CD14-positive monocyte (primary cell): ENCODE results near the gene ZNF90. TPM values are rescaled to one million over a fixed set of nuclear protein-coding genes. Genes with fewer than 3 reads are reported as not detected.
A peak's percentile ranks its signal among the peaks of the same experiment; 100 is the strongest.

Experiments
- DNase-seq, 3 donors: peaks; one replicate each; pipeline ENCODE4 v3.0.0-alpha.2; 2011 to 2022
- H2AFZ ChIP-seq: 2 replicates; pipeline ENCODE4 v1.6.0; 2012; ENCODE audit warnings: mild to moderate bottlenecking, low read depth, low read length, inconsistent platforms; ENCODE audit not compliant: insufficient read depth, poor library complexity, severe bottlenecking
- H3K27ac ChIP-seq, 2 donors: 1 replicate in 1 of 2; 2 replicates in 1 of 2; pipeline ENCODE4 v1.5.1; 2012 to 2013; ENCODE audit warnings: low read length in 2 of 2, control low read depth in 1 of 2, inconsistent platforms in 1 of 2, low read depth in 1 of 2, mild to moderate bottlenecking in 1 of 2
- H3K27me3 ChIP-seq, 2 donors: one replicate each; pipeline versions ENCODE4 v1.6.0 to v1.6.1; 2011 to 2013; ENCODE audit warnings: low read length in 2 of 2; ENCODE audit not compliant: control insufficient read depth in 2 of 2, insufficient read depth in 2 of 2
- H3K36me3 ChIP-seq, 2 donors: replicated peaks in 1 of 2; 1 replicate in 1 of 2; 2 replicates in 1 of 2; pipeline versions ENCODE4 v1.5.1 to v1.6.1; 2012 to 2013; ENCODE audit warnings: low read length in 2 of 2, control low read depth in 1 of 2, inconsistent platforms in 1 of 2, mild to moderate bottlenecking in 1 of 2; ENCODE audit not compliant: insufficient read depth in 2 of 2, control insufficient read depth in 1 of 2
- H3K4me1 ChIP-seq, 2 donors: 1 replicate in 1 of 2; 2 replicates in 1 of 2; pipeline versions ENCODE4 v1.5.1 to v1.6.1; 2012 to 2013; ENCODE audit warnings: low read length in 2 of 2, control low read depth in 1 of 2, inconsistent platforms in 1 of 2, mild to moderate bottlenecking in 1 of 2, moderate library complexity in 1 of 2; ENCODE audit not compliant: insufficient read depth in 2 of 2, control insufficient read depth in 1 of 2
- H3K4me2 ChIP-seq: replicated peaks from 2 replicates; pipeline ENCODE3; 2012; ENCODE audit warnings: low read length, moderate library complexity, mild to moderate bottlenecking; ENCODE audit not compliant: poor library complexity, severe bottlenecking; ENCODE audit errors: extremely low read depth
- H3K4me3 ChIP-seq, 3 experiments: fragments of 200-600 bp in 1 of 3; sonication (generic) in 1 of 3; replicated peaks in 1 of 3; 1 replicate in 2 of 3; 2 replicates in 1 of 3; pipeline ENCODE4 v1.5.1; 2011 to 2013; ENCODE audit warnings: low read length in 3 of 3, mild to moderate bottlenecking in 3 of 3, control low read depth in 2 of 3, low read depth in 2 of 3, inconsistent platforms in 1 of 3, moderate library complexity in 1 of 3
- H3K79me2 ChIP-seq: 2 replicates; pipeline ENCODE4 v1.6.0; 2012; ENCODE audit warnings: mild to moderate bottlenecking, control low read depth, inconsistent platforms, low read length, moderate library complexity; ENCODE audit not compliant: insufficient read depth
- H3K9ac ChIP-seq: 2 replicates; pipeline ENCODE4 v1.6.0; 2017; ENCODE audit warnings: low read length, mild to moderate bottlenecking; ENCODE audit not compliant: insufficient read depth, poor library complexity, severe bottlenecking
- H3K9me3 ChIP-seq, 2 donors: replicated peaks in 1 of 2; 1 replicate in 1 of 2; 2 replicates in 1 of 2; pipeline versions ENCODE4 v1.5.1 to v1.6.1; 2012 to 2013; ENCODE audit warnings: low read length in 2 of 2, control low read depth in 1 of 2; ENCODE audit not compliant: control insufficient read depth in 1 of 2, insufficient read depth in 1 of 2
- H4K20me1 ChIP-seq: 2 replicates; pipeline ENCODE4 v1.6.0; 2012; ENCODE audit warnings: mild to moderate bottlenecking, low read length, control low read depth, moderate library complexity; ENCODE audit not compliant: insufficient read depth
- H3K27ac Mint-ChIP-seq, 7 donors: one replicate each; pipeline ENCODE4 v1.8.0; 2020; ENCODE audit warnings: mild to moderate bottlenecking in 7 of 7, mixed read lengths in 7 of 7, moderate library complexity in 6 of 7, inconsistent platforms in 2 of 7
- H3K27me3 Mint-ChIP-seq, 3 donors: one replicate each; pipeline ENCODE4 v1.8.0; 2021 to 2022; ENCODE audit warnings: low read depth in 3 of 3, mild to moderate bottlenecking in 3 of 3, mixed read lengths in 3 of 3, moderate library complexity in 3 of 3, inconsistent platforms in 1 of 3
- H3K36me3 Mint-ChIP-seq, 2 donors: one replicate each; pipeline ENCODE4 v1.8.0; 2020; ENCODE audit warnings: mixed read lengths in 2 of 2, inconsistent platforms in 1 of 2, mild to moderate bottlenecking in 1 of 2
- H3K4me1 Mint-ChIP-seq: one replicate; pipeline ENCODE4 v1.8.0; 2020; ENCODE audit warnings: mild to moderate bottlenecking, mixed read lengths
- H3K4me3 Mint-ChIP-seq, 2 donors: one replicate each; pipeline ENCODE4 v1.8.0; 2020; ENCODE audit warnings: mild to moderate bottlenecking in 2 of 2, mixed read lengths in 2 of 2, moderate library complexity in 1 of 2
- H3K9me3 Mint-ChIP-seq, 7 donors: one replicate each; pipeline ENCODE4 v1.8.0; 2020 to 2022; ENCODE audit warnings: mixed read lengths in 7 of 7, mild to moderate bottlenecking in 6 of 7, moderate library complexity in 6 of 7, inconsistent platforms in 2 of 7
- CTCF ChIP-seq: fragments of 200-600 bp; IDR thresholded peaks from one replicate; pipeline ENCODE4 v1.8.0; 2022; ENCODE audit warnings: antibody characterized with exemption, mild to moderate bottlenecking
- WGBS: methylation state at CpG from one replicate; pipeline ENCODE4 v1.1.5; 2013; ENCODE audit warnings: missing lambda C conversion rate; ENCODE audit not compliant: insufficient coverage; 5-methylcytosine and 5-hydroxymethylcytosine counted together
- intact Hi-C, 2 donors: fragments of 100-400 bp; cut with micrococcal nuclease; formaldehyde crosslinking; loops; one replicate each; pipeline versions ENCODE4 v1.15.0 to v1.15.1; 2023
- polyA plus RNA-seq, 3 donors: library from polyadenylated mRNA; depleted of rRNA in 1 of 3; unstranded in 2 of 3; stranded (reverse) in 1 of 3; fragments of 300-500 nt in 2 of 3; fragments of >200 nt in 1 of 3; fragmentation: Illumina TruSeq in 2 of 3; gene quantifications; 1 replicate in 2 of 3; 2 replicates in 1 of 3; pipeline ENCODE4 v1.2.3, GENCODE V29; 2012 to 2021

The ZNF90 gene
- polyA plus RNA-seq, 3 donors, result 0.59 TPM; not detected in 2

GRCh38 chr19:20102097-20102496 lies 24.3 kb downstream of the ZNF90 start:
- Histone ChIP-seq H3K4me2 (no peak overlapping the region), H2AFZ (no peak overlapping the region), H3K4me3 (peak overlapping the region in 1 of 3 experiments; percentile 13), H3K36me3 (peaks cover 5 to 42% of the 10 kb centered on the region in 2 donors), H3K9me3 (peaks cover 55 to 94% of the 10 kb centered on the region in 2 donors), H3K4me1 (no peaks in the 10 kb centered on the region), H4K20me1 (no peaks in the 10 kb centered on the region), H3K27me3 (no peaks in the 10 kb centered on the region), H3K27ac (no peak overlapping the region), H3K79me2 (no peaks in the 10 kb centered on the region), H3K9ac (no peak overlapping the region)
- Mint-ChIP-seq H3K27ac (no peak overlapping the region), H3K27me3 (no peaks in the 10 kb centered on the region), H3K4me1 (no peaks in the 10 kb centered on the region), H3K36me3 (peaks cover 34 to 56% of the 10 kb centered on the region in 2 donors), H3K4me3 (no peak overlapping the region), H3K9me3 (peaks cover 48 to 84% (median 74%) of the 10 kb centered on the region in 7 donors)
- 94% methylated on average over 2 of the region's 3 CpGs for WGBS
- DNase-seq, result no peak
- TF ChIP-seq CTCF, result no peak
- intact Hi-C loops, result no loop called here

- H3K27me3 ChIP-seq, result no peaks in the 10 kb centered on the region
- no peak overlapping the region for H3K4me3 ChIP-seq
- Mint-ChIP-seq H3K36me3 (peaks cover 37 to 59% of the 10 kb centered on the region in 2 donors), H3K4me1 (no peaks in the 10 kb centered on the region), H3K27me3 (no peaks in the 10 kb centered on the region), H3K9me3 (peaks cover 45 to 80% (median 76%) of the 10 kb centered on the region in 7 donors), H3K4me3 (no peak overlapping the region), H3K27ac (no peak overlapping the region)
- DNase-seq, result no peak
- WGBS, result 96% methylated on average over 3 of the region's 5 CpGs
- no peak overlapping the region for H2AFZ ChIP-seq
- no peaks in the 10 kb centered on the region for H3K4me1 ChIP-seq
- H3K36me3 ChIP-seq, result peaks cover 5 to 44% of the 10 kb centered on the region in 2 donors
- H4K20me1 ChIP-seq, result no peaks in the 10 kb centered on the region
- no peak for TF ChIP-seq CTCF
- peaks cover 56 to 90% of the 10 kb centered on the region in 2 donors for H3K9me3 ChIP-seq
- H3K9ac ChIP-seq, result no peak overlapping the region
- no peak overlapping the region for H3K27ac ChIP-seq
- intact Hi-C loops, result no loop called here
- H3K4me2 ChIP-seq, result no peak overlapping the region
- H3K79me2 ChIP-seq, result no peaks in the 10 kb centered on the region
Measured at GRCh38 chr19:20103091-20103740, 25.4 kb downstream of the ZNF90 start.
